Right lobe of liver (tissue), 4 donors: ENCODE measurements around the gene LAPTM5.

Source experiments
- CTCF ChIP-seq, 4 donors: fragments of 200-600 bp in 3 of 4; fragments of 450-650 bp in 1 of 4; IDR thresholded peaks; one replicate each; pipeline versions ENCODE4 v1.5.1 to v1.8.0; 2016 to 2022; ENCODE audit warnings: antibody characterized with exemption in 4 of 4, mild to moderate bottlenecking in 2 of 4
- POLR2A ChIP-seq: fragments of 450-650 bp; IDR thresholded peaks from one replicate; pipeline ENCODE4 v1.6.1; 2017; ENCODE audit warnings: antibody characterized with exemption, mild to moderate bottlenecking
- donor health status: DM: no; HTN: no; CAD: no.
- donor health status: DM: no; HTN: no; CAD: no.
- donor health status: DM: no; HTN: yes; CAD: no.

GRCh38 chr1:30713311-30713710 is 44.3 kb downstream of the LAPTM5 start:
- TF ChIP-seq CTCF (IDR thresholded peaks at IDR 0.05) = no peak
- no peak for TF ChIP-seq POLR2A
